Aorta (tissue), 5 donors: ENCODE measurements around the gene DHRSX. TPM values are rescaled to one million over a fixed set of nuclear protein-coding genes. Genes with fewer than 3 reads are reported as not detected.
"Not testable (repeated sequence)": the region's sequence is repeated elsewhere in the genome, so short reads cannot be mapped to it uniquely, and the experiment has no call there.

Experiments used
- ATAC-seq: fragments of 200-7000 bp; cut with Tn5 transposase; one replicate; pipeline ENCODE4 v1.9.1; 2022; ENCODE audit warnings: moderate library complexity; ENCODE audit not compliant: low FRiP score
- DNase-seq, 2 donors: peaks; one replicate each; pipeline ENCODE4 v3.0.0-alpha.2; 2020
- H3K27ac ChIP-seq, 2 donors: one replicate each; pipeline ENCODE4 v1.5.1; 2013; ENCODE audit warnings: low read length in 2 of 2, mild to moderate bottlenecking in 2 of 2, moderate library complexity in 2 of 2, control low read depth in 1 of 2, inconsistent platforms in 1 of 2, low read depth in 1 of 2
- H3K27me3 ChIP-seq, 2 donors: one replicate each; pipeline ENCODE4 v1.6.1; 2013; ENCODE audit warnings: control low read depth in 1 of 2, low read length in 1 of 2, mild to moderate bottlenecking in 1 of 2, moderate library complexity in 1 of 2; ENCODE audit not compliant: insufficient read depth in 2 of 2, control insufficient read depth in 1 of 2
- H3K36me3 ChIP-seq, 2 donors: one replicate each; pipeline ENCODE4 v1.6.1; 2013; ENCODE audit warnings: control low read depth in 1 of 2, low read length in 1 of 2, mild to moderate bottlenecking in 1 of 2; ENCODE audit not compliant: insufficient read depth in 2 of 2, control insufficient read depth in 1 of 2
- H3K4me1 ChIP-seq, 2 donors: one replicate each; pipeline ENCODE4 v1.6.1; 2013; ENCODE audit warnings: low read length in 2 of 2, control low read depth in 1 of 2, mild to moderate bottlenecking in 1 of 2, moderate library complexity in 1 of 2; ENCODE audit not compliant: insufficient read depth in 2 of 2, control insufficient read depth in 1 of 2
- H3K4me3 ChIP-seq, 2 donors: one replicate each; pipeline ENCODE4 v1.5.1; 2013; ENCODE audit warnings: low read length in 2 of 2, control low read depth in 1 of 2, mild to moderate bottlenecking in 1 of 2
- H3K9me3 ChIP-seq: one replicate; pipeline ENCODE4 v1.6.1; 2013; ENCODE audit warnings: mild to moderate bottlenecking, low read length; ENCODE audit not compliant: control insufficient read depth
- WGBS, 2 donors: extraction: QIAGEN DNeasy Blood & Tissue Kit; methylation state at CpG; one replicate each; pipeline ENCODE4 v1.1.7; 2013; 5-methylcytosine and 5-hydroxymethylcytosine counted together
- intact Hi-C, 2 donors: fragments of 100-400 bp; cut with DNase I; formaldehyde crosslinking; loops; one replicate each; pipeline versions ENCODE4 v1.14.2 to v1.15.0; 2022
- polyA plus RNA-seq, 2 donors: library from polyadenylated mRNA; stranded (reverse); fragments of 200-250 nt; gene quantifications; one replicate each; pipeline ENCODE4 v1.2.3, GENCODE V29; 2013
- total RNA-seq, 2 donors: library from RNA; stranded (reverse); fragmentation: NEBNext Ultra II Directional; extraction: Animal tissue kit (Norgen Biotek cat#: 25700); gene quantifications; one replicate each; pipeline ENCODE4 v1.2.1, GENCODE V29; 2021
- donor health status: healthy with polysubstance abuse.
- donor health status: Bipolar disorder and iron deficiency.
- donor health status: DM: no; HTN: no; CAD: no.
- donor health status: DM: no; HTN: no; CAD: no.
- donor health status: DM: yes; HTN: yes; CAD: no.

Gene DHRSX
- total and polyA plus RNA-seq, 4 donors: 6.0 to 21.8 (median 11.7) TPM

GRCh38 chrX:2424317-2424716 is 76.5 kb downstream of the DHRSX start:
- intact Hi-C loops: no loop called here
- Histone ChIP-seq H3K27ac (no peak overlapping the region), H3K4me3 (no peak overlapping the region), H3K36me3 (no peaks in the 10 kb centered on the region), H3K9me3 (no peaks in the 10 kb centered on the region), H3K27me3 (no peaks in the 10 kb centered on the region), H3K4me1 (no peaks in the 10 kb centered on the region)
- WGBS, 2 donors: 81 to 94% methylated on average over 2 of the region's 2 CpGs
- ATAC-seq (no peak), DNase-seq (no peak)

- Histone ChIP-seq H3K27ac (no peak overlapping the region), H3K9me3 (no peaks in the 10 kb centered on the region), H3K4me1 (no peaks in the 10 kb centered on the region), H3K36me3 (no peaks in the 10 kb centered on the region), H3K27me3 (no peaks in the 10 kb centered on the region), H3K4me3 (no peak overlapping the region)
- ATAC-seq: no peak
- WGBS, 2 donors: 72 to 84% methylated on average over 4 of the region's 4 CpGs
- DNase-seq: no peak
- intact Hi-C loops: no loop called here
These were observed 76.9 kb downstream of the DHRSX start for GRCh38 chrX:2423899-2424298.

GRCh38 chrX:2423282-2423681 is 77.5 kb downstream of the DHRSX start:
- H3K4me1 ChIP-seq: no peaks in the 10 kb centered on the region
- intact Hi-C loops: no loop called here
- no peak overlapping the region for H3K4me3 ChIP-seq
- H3K9me3 ChIP-seq: no peaks in the 10 kb centered on the region
- no peaks in the 10 kb centered on the region for H3K27me3 ChIP-seq
- DNase-seq: no peak
- ATAC-seq: no peak
- 83% methylated on average over 8 of the region's 8 CpGs for WGBS, 2 donors
- no peak overlapping the region for H3K27ac ChIP-seq
- H3K36me3 ChIP-seq: no peaks in the 10 kb centered on the region

GRCh38 chrX:2419418-2419817 is 81.4 kb downstream of the DHRSX start:
- H3K27ac ChIP-seq, intact Hi-C loops, H3K4me3 ChIP-seq, H3K27me3 ChIP-seq, H3K36me3 ChIP-seq, ATAC-seq, DNase-seq, H3K4me1 ChIP-seq, H3K9me3 ChIP-seq: not testable (repeated sequence)
- WGBS, 2 donors: 95 to 97% methylated on average over 2 to 4 of the region's 7 CpGs

GRCh38 chrX:2418000-2418399 is 82.8 kb downstream of the DHRSX start:
- DNase-seq: no peak
- WGBS, 2 donors: 94 to 95% methylated on average over 2 of the region's 2 CpGs
- Histone ChIP-seq H3K9me3 (no peaks in the 10 kb centered on the region), H3K27me3 (no peaks in the 10 kb centered on the region), H3K4me1 (no peaks in the 10 kb centered on the region), H3K36me3 (no peaks in the 10 kb centered on the region), H3K4me3 (no peak overlapping the region), H3K27ac (no peak overlapping the region)
- intact Hi-C loops: no loop called here
- no peak for ATAC-seq

GRCh38 chrX:2416851-2417604 is 83.7 kb downstream of the DHRSX start:
- Histone ChIP-seq H3K4me3 (no peak overlapping the region), H3K36me3 (no peaks in the 10 kb centered on the region), H3K9me3 (no peaks in the 10 kb centered on the region), H3K27me3 (no peaks in the 10 kb centered on the region), H3K27ac (no peak overlapping the region), H3K4me1 (no peaks in the 10 kb centered on the region)
- WGBS, 2 donors: 96 to 97% methylated on average over 1 of the region's 1 CpG
- intact Hi-C loops: no loop called here
- no peak for DNase-seq
- ATAC-seq: no peak

GRCh38 chrX:2414384-2414783 is 86.4 kb downstream of the DHRSX start:
- no peaks in the 10 kb centered on the region for H3K9me3 ChIP-seq
- H3K4me3 ChIP-seq: no peak overlapping the region
- intact Hi-C loops: no loop called here
- H3K27ac ChIP-seq: no peak overlapping the region
- no peaks in the 10 kb centered on the region for H3K27me3 ChIP-seq
- 91 to 97% methylated on average over 2 of the region's 2 CpGs for WGBS, 2 donors
- DNase-seq: no peak
- ATAC-seq: no peak
- H3K36me3 ChIP-seq: no peaks in the 10 kb centered on the region
- no peaks in the 10 kb centered on the region for H3K4me1 ChIP-seq

- ATAC-seq (no peak), DNase-seq (no peak)
- no peaks in the 10 kb centered on the region for H3K4me1 ChIP-seq
- H3K9me3 ChIP-seq: no peaks in the 10 kb centered on the region
- H3K36me3 ChIP-seq: no peaks in the 10 kb centered on the region
- no peak overlapping the region for H3K27ac ChIP-seq
- H3K4me3 ChIP-seq: no peak overlapping the region
- WGBS, 2 donors: 95 to 97% methylated on average over 2 of the region's 2 CpGs
- no peaks in the 10 kb centered on the region for H3K27me3 ChIP-seq
- intact Hi-C loops: no loop called here
These were observed 86.8 kb downstream of the DHRSX start for GRCh38 chrX:2413969-2414368.

- peaks cover 0 to 1% of the 10 kb centered on the region in 2 donors for H3K36me3 ChIP-seq
- H3K4me3 ChIP-seq: no peak overlapping the region
- 96 to 97% methylated on average over 9 of the region's 9 CpGs for WGBS, 2 donors
- H3K27ac ChIP-seq: no peak overlapping the region
- ATAC-seq (no peak), DNase-seq (no peak)
- H3K4me1 ChIP-seq: no peaks in the 10 kb centered on the region
- H3K9me3 ChIP-seq: peaks cover under 1% of the 10 kb centered on the region
- H3K27me3 ChIP-seq: no peaks in the 10 kb centered on the region
- intact Hi-C loops: no loop called here
These were observed 88.6 kb downstream of the DHRSX start for GRCh38 chrX:2412131-2412530.
